Right lobe of liver (tissue), 4 donors: ENCODE data around the gene SLC15A1.

Experiments used
- POLR2A ChIP-seq: fragments of 450-650 bp; IDR thresholded peaks from one replicate; pipeline ENCODE4 v1.6.1; 2017; ENCODE audit warnings: antibody characterized with exemption, mild to moderate bottlenecking
- TF ChIP-seq, protein P1 (sequence below), 4 donors: fragments of 200-600 bp in 3 of 4; fragments of 450-650 bp in 1 of 4; IDR thresholded peaks; one replicate each; pipeline versions ENCODE4 v1.5.1 to v1.8.0; 2016 to 2022; ENCODE audit warnings: antibody characterized with exemption in 4 of 4, mild to moderate bottlenecking in 2 of 4
- donor health status: DM: no; HTN: no; CAD: no.
- donor health status: DM: no; HTN: no; CAD: no.
- donor health status: DM: no; HTN: yes; CAD: no.

DNA sequence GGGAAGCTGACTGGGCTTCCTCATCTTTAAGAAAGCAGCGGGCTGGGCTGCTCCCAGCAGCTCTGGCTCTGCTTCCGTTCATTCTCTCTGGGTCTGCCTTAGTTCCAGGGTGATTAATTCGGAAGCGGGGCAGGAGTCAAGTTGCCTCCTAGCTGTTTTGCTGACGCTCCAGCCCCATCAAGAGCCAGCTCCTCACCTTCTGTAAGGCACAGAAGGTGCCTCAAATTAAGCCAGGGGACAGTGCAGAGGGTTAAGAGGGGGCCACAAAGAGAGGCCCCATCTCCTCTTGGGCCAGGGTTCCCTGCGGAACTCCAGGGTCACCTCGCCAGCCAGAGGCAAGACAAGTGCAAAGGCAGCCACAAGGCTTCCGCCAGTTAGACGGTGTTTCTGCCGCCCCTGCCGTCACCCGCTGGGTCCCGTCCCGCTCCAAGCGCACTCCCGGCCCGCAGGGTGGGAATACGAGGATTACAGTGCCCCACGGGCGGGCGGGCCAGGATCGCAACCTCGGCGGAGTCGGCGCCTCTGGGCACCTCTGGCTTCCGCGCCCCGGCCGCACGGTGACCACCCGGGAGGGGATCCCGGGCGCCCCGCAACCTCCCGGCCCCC is 508 bp downstream of the SLC15A1 start:
- TF ChIP-seq, protein P1, sequence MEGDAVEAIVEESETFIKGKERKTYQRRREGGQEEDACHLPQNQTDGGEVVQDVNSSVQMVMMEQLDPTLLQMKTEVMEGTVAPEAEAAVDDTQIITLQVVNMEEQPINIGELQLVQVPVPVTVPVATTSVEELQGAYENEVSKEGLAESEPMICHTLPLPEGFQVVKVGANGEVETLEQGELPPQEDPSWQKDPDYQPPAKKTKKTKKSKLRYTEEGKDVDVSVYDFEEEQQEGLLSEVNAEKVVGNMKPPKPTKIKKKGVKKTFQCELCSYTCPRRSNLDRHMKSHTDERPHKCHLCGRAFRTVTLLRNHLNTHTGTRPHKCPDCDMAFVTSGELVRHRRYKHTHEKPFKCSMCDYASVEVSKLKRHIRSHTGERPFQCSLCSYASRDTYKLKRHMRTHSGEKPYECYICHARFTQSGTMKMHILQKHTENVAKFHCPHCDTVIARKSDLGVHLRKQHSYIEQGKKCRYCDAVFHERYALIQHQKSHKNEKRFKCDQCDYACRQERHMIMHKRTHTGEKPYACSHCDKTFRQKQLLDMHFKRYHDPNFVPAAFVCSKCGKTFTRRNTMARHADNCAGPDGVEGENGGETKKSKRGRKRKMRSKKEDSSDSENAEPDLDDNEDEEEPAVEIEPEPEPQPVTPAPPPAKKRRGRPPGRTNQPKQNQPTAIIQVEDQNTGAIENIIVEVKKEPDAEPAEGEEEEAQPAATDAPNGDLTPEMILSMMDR (IDR thresholded peaks at IDR 0.05), result no peak
- TF ChIP-seq POLR2A, result no peak
